Measurements from ENCODE around the gene TRPM2. TPM values are rescaled to one million over a fixed set of nuclear protein-coding genes. Genes with fewer than 3 reads are reported as not detected.

TRPM2 gene
- total and polyA plus RNA-seq, 2 donors (not counting 3 experiments of a cell fraction or from before 2014, with no cell fraction given) = not detected

GRCh38 chr21:44323591-44323990 lies 29.8 kb upstream of the TRPM2 start:
- no peaks in the 10 kb centered on the region for H3K27me3 ChIP-seq (ENCODE audit: control insufficient read depth in 2 of 2, insufficient read depth in 2 of 2, low read length in 2 of 2)
- H3K9ac ChIP-seq (replicated peaks; ENCODE audit: extremely low read depth, insufficient read depth, low read length) = no peak overlapping the region
- H4K20me1 ChIP-seq (replicated peaks; ENCODE audit: control insufficient read depth, extremely low read depth, insufficient read depth, low read length) = no peaks in the 10 kb centered on the region
- H3K79me2 ChIP-seq (ENCODE audit: control insufficient read depth, insufficient read depth, low read length) = no peaks in the 10 kb centered on the region
- dilution Hi-C loops (cut with MboI; ENCODE audit: extremely low pct_ligation_motif_present, low sequenced_read_pairs) = no loop called here
- H3K9me3 ChIP-seq (replicated peaks; ENCODE audit: control insufficient read depth, insufficient read depth, low read length) = no peaks in the 10 kb centered on the region
- no TSS peak for BruUV-seq (replicated peaks)
- TF ChIP-seq EZH2 (IDR thresholded peaks at IDR 0.05; ENCODE audit: borderline replicate concordance, low read depth, low read length, severe bottlenecking) = no peak
- no peak for TF ChIP-seq JUN (IDR thresholded peaks at IDR 0.05; ENCODE audit: borderline replicate concordance, insufficient read depth, insufficient read length, low read depth)
- no peak for TF ChIP-seq POLR2AphosphoS5 (IDR thresholded peaks at IDR 0.05; ENCODE audit: insufficient read depth, low read depth, low read length)
- no peak for TF ChIP-seq CTCF (IDR thresholded peaks at IDR 0.05; ENCODE audit: extremely low read depth in 1 of 2, insufficient read depth in 1 of 2, low read depth in 1 of 2, low read length in 2 of 2)
- H3K4me3 ChIP-seq (replicated peaks in 1 of 3; ENCODE audit: insufficient read depth in 1 of 3, low read depth in 1 of 3, low read length in 3 of 3) = no peak overlapping the region
- ChIA-PET POLR2A (no interaction called here), CTCF (no interaction called here)
- no peak overlapping the region for H2AFZ ChIP-seq (ENCODE audit: low read depth, low read length)
- H3K27ac ChIP-seq (ENCODE audit: insufficient read depth, low read depth, low read length) = no peak overlapping the region
- H3K4me1 ChIP-seq (ENCODE audit: control insufficient read depth, extremely low read depth, insufficient read depth, low read length) = no peaks in the 10 kb centered on the region
- DNase-seq (ENCODE audit: low read depth, low spot score) (no peak), FAIRE-seq (no peak)
- intact Hi-C loops (cut with micrococcal nuclease) = no loop called here
- H3K4me2 ChIP-seq (ENCODE audit: insufficient read depth, low read length) = no peak overlapping the region
- H3K36me3 ChIP-seq (ENCODE audit: control insufficient read depth in 2 of 2, extremely low read depth in 1 of 2, insufficient read depth in 2 of 2, low read length in 2 of 2) = peaks cover 5 to 46% of the 10 kb centered on the region in 2 experiments
- H3K9me1 ChIP-seq (replicated peaks; ENCODE audit: control insufficient read depth, extremely low read depth, insufficient read depth, low read length) = no peaks in the 10 kb centered on the region

GRCh38 chr21:44324106-44324853 lies 29.1 kb upstream of the TRPM2 start:
- Histone ChIP-seq H3K9me1 (replicated peaks; ENCODE audit: control insufficient read depth, extremely low read depth, insufficient read depth, low read length) (no peaks in the 10 kb centered on the region), H3K4me1 (ENCODE audit: control insufficient read depth, extremely low read depth, insufficient read depth, low read length) (no peaks in the 10 kb centered on the region), H3K9ac (replicated peaks; ENCODE audit: extremely low read depth, insufficient read depth, low read length) (no peak overlapping the region), H4K20me1 (replicated peaks; ENCODE audit: control insufficient read depth, extremely low read depth, insufficient read depth, low read length) (no peaks in the 10 kb centered on the region), H3K27ac (ENCODE audit: insufficient read depth, low read depth, low read length) (no peak overlapping the region), H2AFZ (ENCODE audit: low read depth, low read length) (no peak overlapping the region), H3K4me3 (replicated peaks in 1 of 3; ENCODE audit: insufficient read depth in 1 of 3, low read depth in 1 of 3, low read length in 3 of 3) (no peak overlapping the region), H3K4me2 (ENCODE audit: insufficient read depth, low read length) (no peak overlapping the region), H3K27me3 (ENCODE audit: control insufficient read depth in 2 of 2, insufficient read depth in 2 of 2, low read length in 2 of 2) (no peaks in the 10 kb centered on the region), H3K79me2 (ENCODE audit: control insufficient read depth, insufficient read depth, low read length) (no peaks in the 10 kb centered on the region), H3K36me3 (ENCODE audit: control insufficient read depth in 2 of 2, extremely low read depth in 1 of 2, insufficient read depth in 2 of 2, low read length in 2 of 2) (peaks cover 5 to 39% of the 10 kb centered on the region in 2 experiments), H3K9me3 (replicated peaks; ENCODE audit: control insufficient read depth, insufficient read depth, low read length) (no peaks in the 10 kb centered on the region)
- ChIA-PET POLR2A (no interaction called here), CTCF (no interaction called here)
- TF ChIP-seq CTCF (IDR thresholded peaks at IDR 0.05; ENCODE audit: extremely low read depth in 1 of 2, insufficient read depth in 1 of 2, low read depth in 1 of 2, low read length in 2 of 2) = no peak
- TF ChIP-seq POLR2AphosphoS5 (IDR thresholded peaks at IDR 0.05; ENCODE audit: insufficient read depth, low read depth, low read length) = no peak
- no peak for TF ChIP-seq GATA2 (IDR thresholded peaks at IDR 0.05; ENCODE audit: insufficient read depth, insufficient read length, low read depth, low read length)
- no peak for TF ChIP-seq MAX (IDR thresholded peaks at IDR 0.05; ENCODE audit: insufficient read depth, insufficient read length)
- no peak for TF ChIP-seq MYC (IDR thresholded peaks at IDR 0.05; ENCODE audit: low read depth, low read length)
- no peak for TF ChIP-seq FOS (IDR thresholded peaks at IDR 0.05; ENCODE audit: borderline replicate concordance, insufficient read depth, low read length)
- no peak for TF ChIP-seq POLR2A (IDR thresholded peaks at IDR 0.05; ENCODE audit: low read depth, low read length)
- TF ChIP-seq EZH2 (IDR thresholded peaks at IDR 0.05; ENCODE audit: borderline replicate concordance, low read depth, low read length, severe bottlenecking) = no peak
- no peak for TF ChIP-seq JUN (IDR thresholded peaks at IDR 0.05; ENCODE audit: borderline replicate concordance, insufficient read depth, insufficient read length, low read depth)
- no TSS peak for BruUV-seq (replicated peaks)
- DNase-seq (ENCODE audit: low read depth, low spot score) = no peak
- dilution Hi-C loops (cut with MboI; ENCODE audit: extremely low pct_ligation_motif_present, low sequenced_read_pairs) (no loop called here), intact Hi-C loops (cut with micrococcal nuclease) (no loop called here)
- no peak for FAIRE-seq

Data from endothelial cell of umbilical vein (primary cell).